T-helper 1 cell treated with Interleukin-12 subunit alpha and Interleukin-12 subunit beta and Interleukin-4 antibody, amounts not matched to agents 30 μg/mL and 1 μg/mL, for 36 hours (primary cell): ENCODE results near the gene LAMB1.
"Not testable (repeated sequence)": the region's sequence is repeated elsewhere in the genome, so short reads cannot be mapped to it uniquely, and the experiment has no call there.

Experiments used
- H3K27ac Mint-ChIP-seq: one replicate; pipeline ENCODE4 v1.8.0; 2021; ENCODE audit warnings: mild to moderate bottlenecking, mixed read lengths
- H3K27me3 Mint-ChIP-seq: one replicate; pipeline ENCODE4 v1.8.0; 2021; ENCODE audit warnings: low read depth, mixed read lengths
- H3K36me3 Mint-ChIP-seq: one replicate; pipeline ENCODE4 v1.8.0; 2021; ENCODE audit warnings: low read depth, mixed read lengths
- H3K4me1 Mint-ChIP-seq: one replicate; pipeline ENCODE4 v1.8.0; 2021; ENCODE audit warnings: low read depth, mixed read lengths
- H3K4me3 Mint-ChIP-seq: one replicate; pipeline ENCODE4 v1.8.0; 2021; ENCODE audit warnings: mild to moderate bottlenecking, moderate library complexity, mixed read lengths
- H3K9me3 Mint-ChIP-seq: one replicate; pipeline ENCODE4 v1.8.0; 2021; ENCODE audit warnings: mixed read lengths

Gene LAMB1

DNA sequence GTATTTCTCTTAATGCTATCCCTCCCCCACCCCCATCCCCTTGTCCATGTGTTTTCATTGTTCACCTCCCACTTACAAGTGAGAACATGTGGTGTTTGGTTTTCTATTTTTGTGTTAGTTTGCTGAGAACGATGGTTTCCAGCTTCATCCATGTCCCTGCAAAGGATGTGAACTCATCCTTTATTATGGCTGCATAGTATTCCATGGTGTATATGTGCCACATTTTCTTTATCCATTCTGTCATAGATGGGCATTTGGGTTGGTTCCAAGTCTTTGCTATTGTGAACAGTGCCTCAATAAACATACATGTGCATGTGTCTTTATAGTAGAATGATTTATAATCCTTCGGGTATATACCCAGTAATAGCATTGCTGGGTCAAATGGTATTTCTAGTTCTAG is 81.1 kb downstream of the LAMB1 start:
- not testable (repeated sequence) for H3K4me3 Mint-ChIP-seq, H3K27me3 Mint-ChIP-seq, H3K27ac Mint-ChIP-seq, H3K9me3 Mint-ChIP-seq
- peaks cover 23% of the 10 kb centered on the region for H3K4me1 Mint-ChIP-seq
- peaks cover 65% of the 10 kb centered on the region for H3K36me3 Mint-ChIP-seq

DNA sequence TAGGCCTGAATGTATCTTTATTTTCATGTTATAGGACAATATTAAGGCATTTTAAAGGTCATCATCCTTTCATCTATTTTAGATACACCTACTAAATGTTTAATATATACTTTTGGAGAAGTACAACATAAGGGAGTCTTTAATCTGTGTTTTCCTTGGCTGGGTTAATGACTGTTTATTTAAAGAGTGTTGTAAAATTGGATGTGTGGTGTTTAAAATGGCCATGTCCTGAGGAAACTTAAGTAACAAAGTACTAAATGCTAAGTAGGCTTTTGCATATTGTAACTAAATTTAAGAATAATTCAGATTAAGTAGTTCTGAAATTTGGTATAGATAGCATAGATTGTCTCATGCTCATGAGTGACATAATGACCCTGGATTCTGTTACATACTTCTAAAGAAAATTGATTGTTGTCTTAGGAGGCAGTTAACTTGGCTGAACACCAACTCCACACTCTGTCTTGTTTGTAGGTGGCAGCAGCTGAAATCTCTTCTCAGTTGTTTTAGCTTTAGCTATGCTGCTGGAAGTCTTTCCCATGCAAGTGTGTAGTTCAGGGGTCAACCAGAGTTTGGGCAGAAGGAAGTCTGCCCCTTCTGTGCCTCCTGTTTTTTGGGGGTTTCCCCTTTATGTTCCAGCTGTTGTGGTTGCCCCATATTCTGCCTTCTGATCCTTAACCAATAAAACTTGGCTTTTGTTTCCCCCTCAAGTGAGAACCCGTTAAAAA is 82.8 kb downstream of the LAMB1 start:
- Mint-ChIP-seq H3K27me3 (no peaks in the 10 kb centered on the region), H3K4me1 (peaks cover 22% of the 10 kb centered on the region), H3K36me3 (peaks cover 58% of the 10 kb centered on the region), H3K9me3 (no peaks in the 10 kb centered on the region), H3K27ac (no peak overlapping the region), H3K4me3 (no peak overlapping the region)

DNA sequence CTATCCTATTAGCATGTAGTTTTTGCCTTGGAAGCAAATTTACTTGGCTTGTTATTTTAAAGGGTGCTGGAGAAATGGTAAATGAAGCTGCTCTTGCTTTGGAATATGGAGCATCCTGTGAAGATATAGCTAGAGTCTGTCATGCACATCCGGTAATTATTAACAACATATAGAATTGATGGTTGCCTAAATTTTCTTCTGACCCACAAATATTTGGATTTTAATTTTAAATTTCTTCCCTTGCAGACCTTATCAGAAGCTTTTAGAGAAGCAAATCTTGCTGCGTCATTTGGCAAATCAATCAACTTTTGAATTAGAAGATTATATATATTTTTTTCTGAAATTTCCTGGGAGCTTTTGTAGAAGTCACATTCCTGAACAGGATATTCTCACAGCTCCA is 84.0 kb downstream of the LAMB1 start:
- Mint-ChIP-seq H3K36me3 (peaks cover 61% of the 10 kb centered on the region), H3K9me3 (no peaks in the 10 kb centered on the region), H3K27me3 (no peaks in the 10 kb centered on the region), H3K4me3 (no peak overlapping the region), H3K4me1 (peaks cover 11% of the 10 kb centered on the region), H3K27ac (no peak overlapping the region)

DNA sequence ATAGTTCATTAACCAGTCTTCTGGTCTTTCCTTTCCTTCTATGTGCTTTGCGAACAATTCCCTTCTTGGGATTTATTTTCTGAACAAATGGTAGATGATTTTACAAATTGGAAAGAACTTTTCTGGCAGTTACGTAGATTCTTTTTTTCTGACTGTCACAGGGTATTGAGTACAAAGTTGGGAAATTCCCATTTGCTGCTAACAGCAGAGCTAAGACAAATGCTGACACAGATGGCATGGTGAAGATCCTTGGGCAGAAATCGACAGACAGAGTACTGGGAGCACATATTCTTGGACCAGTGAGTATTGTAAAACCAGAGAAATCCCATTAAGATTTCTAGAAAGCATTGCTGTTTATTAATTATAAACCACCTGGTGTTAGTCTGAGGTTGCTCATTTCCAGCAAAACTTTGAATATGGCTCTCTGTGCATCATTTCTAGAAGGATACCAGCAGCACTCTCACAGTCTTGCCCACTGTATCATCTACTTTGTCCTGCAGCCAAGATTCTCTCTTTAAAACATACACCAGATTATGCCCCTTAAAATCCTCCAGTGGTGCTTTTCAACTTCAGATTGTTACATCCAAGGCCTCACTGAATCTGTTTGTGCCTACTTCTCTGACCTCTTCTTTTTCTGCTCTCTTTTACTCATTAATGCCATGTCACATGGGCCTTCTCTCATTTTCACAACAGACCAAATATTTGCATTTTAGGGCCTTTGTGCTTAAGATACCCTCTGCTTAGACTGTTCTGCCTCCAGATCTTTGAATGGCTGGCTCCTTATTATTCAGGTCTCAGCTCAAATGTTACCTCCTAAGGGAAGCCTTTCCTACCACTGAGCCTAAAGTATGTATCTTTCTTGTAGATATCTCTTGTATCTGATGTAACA is 85.0 kb downstream of the LAMB1 start:
- no peaks in the 10 kb centered on the region for H3K9me3 Mint-ChIP-seq
- H3K36me3 Mint-ChIP-seq = peaks cover 69% of the 10 kb centered on the region
- H3K27me3 Mint-ChIP-seq = no peaks in the 10 kb centered on the region

DNA sequence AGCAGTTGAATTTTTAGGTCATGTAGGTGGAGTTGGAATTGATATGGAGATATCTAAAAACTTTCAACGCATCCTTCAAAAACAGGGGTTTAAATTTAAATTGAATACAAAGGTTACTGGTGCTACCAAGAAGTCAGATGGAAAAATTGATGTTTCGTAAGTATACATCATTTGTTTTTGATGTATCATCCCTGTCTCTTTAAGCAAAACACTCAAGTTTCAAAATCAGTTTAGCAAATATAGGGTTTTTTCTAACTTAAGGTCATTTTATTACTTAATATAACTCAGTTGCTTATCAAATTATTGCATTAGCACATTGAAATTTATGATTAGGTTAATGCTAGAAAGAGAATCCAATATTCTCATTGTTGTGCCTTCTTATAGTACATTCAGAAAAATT is 87.4 kb downstream of the LAMB1 start:
- Mint-ChIP-seq H3K27me3 (no peaks in the 10 kb centered on the region), H3K36me3 (peaks cover 68% of the 10 kb centered on the region), H3K27ac (no peak overlapping the region), H3K4me1 (peaks cover 8% of the 10 kb centered on the region), H3K9me3 (no peaks in the 10 kb centered on the region), H3K4me3 (no peak overlapping the region)

More for the DNA sequence above, 85.0 kb downstream of the LAMB1 start:
- Mint-ChIP-seq H3K27ac (no peak overlapping the region), H3K4me3 (no peak overlapping the region), H3K4me1 (peaks cover 10% of the 10 kb centered on the region)

DNA sequence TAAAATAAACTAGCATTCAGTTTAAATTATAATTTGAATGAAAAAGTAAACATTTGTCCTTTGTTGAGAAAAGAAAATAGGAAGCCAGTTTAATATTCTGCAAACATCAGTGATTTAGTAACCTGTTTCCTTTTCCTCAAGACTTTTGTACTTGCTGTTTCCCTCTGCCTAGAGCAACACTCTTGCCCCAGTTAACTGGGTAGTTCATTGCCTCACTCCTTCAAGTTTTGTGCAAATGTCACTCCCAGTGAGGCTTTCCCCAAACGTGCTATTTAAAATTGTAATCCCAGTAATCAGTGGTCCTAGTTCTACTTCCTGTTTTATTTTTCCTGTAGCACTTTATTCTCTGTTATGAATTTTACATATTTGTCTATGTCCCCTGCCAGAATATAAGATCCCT is 88.1 kb downstream of the LAMB1 start:
- Mint-ChIP-seq H3K9me3 (no peaks in the 10 kb centered on the region), H3K27me3 (no peaks in the 10 kb centered on the region), H3K4me3 (no peak overlapping the region), H3K27ac (no peak overlapping the region), H3K4me1 (peaks cover 5% of the 10 kb centered on the region), H3K36me3 (peaks cover 66% of the 10 kb centered on the region)

DNA sequence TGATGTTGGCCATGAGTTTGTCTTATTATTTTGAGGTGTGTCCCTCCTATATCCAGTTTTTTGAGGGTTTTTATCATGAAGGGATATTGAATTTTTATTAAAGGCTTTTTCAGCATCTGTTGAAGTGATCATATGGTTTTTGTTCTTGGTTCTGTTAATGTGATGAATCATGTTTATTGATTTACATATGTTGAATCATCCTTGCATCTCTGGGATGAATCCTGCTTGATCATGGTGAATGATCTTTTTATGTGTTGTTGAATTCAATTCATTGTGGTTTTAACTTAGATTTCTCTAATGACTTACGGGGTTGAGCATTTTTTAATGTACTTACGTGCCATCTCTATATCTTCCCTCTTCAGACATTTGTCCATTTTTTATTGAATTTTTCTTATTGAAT is 89.1 kb downstream of the LAMB1 start:
- Mint-ChIP-seq H3K4me3 (no peak overlapping the region), H3K9me3 (no peaks in the 10 kb centered on the region), H3K4me1 (peaks cover 5% of the 10 kb centered on the region), H3K27me3 (no peaks in the 10 kb centered on the region), H3K27ac (no peak overlapping the region), H3K36me3 (peaks cover 65% of the 10 kb centered on the region)

DNA sequence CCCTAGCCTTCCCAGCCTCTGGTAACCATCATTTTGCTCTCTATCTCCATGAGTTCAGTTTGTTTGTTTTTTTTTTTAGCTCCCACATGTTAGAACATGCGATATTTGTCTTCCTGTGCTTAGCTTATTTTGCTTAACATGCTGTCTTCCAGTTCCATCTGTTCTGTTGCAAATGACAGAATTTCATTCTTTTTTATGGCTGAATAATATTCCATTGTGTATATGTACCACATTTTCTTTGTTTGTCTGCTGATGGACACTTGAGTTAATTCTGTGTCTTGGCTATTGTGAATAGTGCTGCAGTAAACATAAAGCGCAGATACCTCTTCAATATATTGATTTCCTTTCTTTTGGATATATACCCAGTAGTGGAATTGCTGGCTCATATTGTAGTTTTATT is 91.0 kb downstream of the LAMB1 start:
- Mint-ChIP-seq H3K4me3 (no peak overlapping the region), H3K4me1 (peaks cover 5% of the 10 kb centered on the region), H3K27ac (no peak overlapping the region), H3K27me3 (no peaks in the 10 kb centered on the region), H3K9me3 (no peaks in the 10 kb centered on the region), H3K36me3 (peaks cover 57% of the 10 kb centered on the region)

DNA sequence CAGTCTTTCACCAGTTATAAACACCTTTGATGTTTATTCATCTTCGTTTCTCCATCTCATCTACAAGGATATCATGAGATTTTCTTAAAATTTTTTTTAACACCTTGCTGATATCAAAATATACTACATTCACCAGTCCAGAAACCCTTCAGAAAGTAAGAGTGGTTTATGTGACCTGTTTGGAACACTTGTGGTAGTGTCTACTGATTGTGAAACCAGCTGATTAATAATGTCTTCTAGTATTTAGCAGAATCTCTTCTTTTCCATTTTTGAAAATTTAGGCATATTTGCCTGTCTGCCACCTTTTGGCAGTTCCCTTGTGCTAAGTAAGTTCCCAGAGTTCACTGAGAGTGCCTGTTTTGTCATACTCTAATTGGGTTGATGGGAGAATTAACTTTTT is 93.5 kb downstream of the LAMB1 start:
- H3K27me3 Mint-ChIP-seq = no peaks in the 10 kb centered on the region
- H3K9me3 Mint-ChIP-seq = no peaks in the 10 kb centered on the region
- peaks cover 68% of the 10 kb centered on the region for H3K36me3 Mint-ChIP-seq
- H3K4me1 Mint-ChIP-seq = peaks cover 5% of the 10 kb centered on the region
- H3K27ac Mint-ChIP-seq = no peak overlapping the region
- no peak overlapping the region for H3K4me3 Mint-ChIP-seq

DNA sequence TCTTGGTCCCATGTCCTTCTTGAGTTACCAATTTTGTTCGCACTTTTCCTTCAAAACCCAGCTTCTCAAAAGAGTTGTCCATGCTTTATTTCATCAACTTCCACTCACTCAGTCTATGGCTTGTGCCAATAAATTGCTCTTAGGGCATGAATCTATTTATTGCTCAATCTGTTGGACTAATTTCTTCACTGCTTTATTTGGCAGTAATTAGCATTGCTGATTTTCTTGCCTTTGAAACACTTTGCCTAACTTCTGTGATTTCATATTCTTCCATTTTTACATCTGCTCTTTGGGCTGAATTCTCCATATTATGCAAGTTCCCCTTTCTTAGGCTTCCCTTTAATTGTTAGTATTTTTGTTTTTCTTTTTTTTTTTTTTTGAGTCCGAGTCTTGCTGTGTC is 95.2 kb downstream of the LAMB1 start:
- H3K9me3 Mint-ChIP-seq = no peaks in the 10 kb centered on the region
- peaks cover 6% of the 10 kb centered on the region for H3K4me1 Mint-ChIP-seq
- H3K4me3 Mint-ChIP-seq = no peak overlapping the region
- no peak overlapping the region for H3K27ac Mint-ChIP-seq
- H3K36me3 Mint-ChIP-seq = peaks cover 64% of the 10 kb centered on the region
- no peaks in the 10 kb centered on the region for H3K27me3 Mint-ChIP-seq

DNA sequence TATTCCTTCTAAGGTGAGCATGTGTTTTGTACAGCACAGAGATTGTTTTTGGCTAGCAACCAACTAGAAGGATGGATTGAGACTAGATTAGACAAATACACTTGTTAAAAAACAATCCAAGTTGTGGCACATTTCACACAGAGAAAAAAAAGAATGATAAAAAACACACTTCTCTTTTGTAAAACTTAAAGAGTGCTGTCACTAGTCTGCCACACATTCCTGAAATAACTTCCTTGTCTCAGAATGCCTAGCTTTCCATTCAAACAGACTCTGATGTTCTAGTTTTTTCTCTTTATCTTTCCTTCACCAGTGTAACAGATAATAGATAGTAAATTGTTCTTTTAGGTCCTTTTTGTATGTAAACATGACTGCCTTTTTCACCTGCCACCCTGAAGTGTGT is 100.6 kb downstream of the LAMB1 start:
- H3K4me3 Mint-ChIP-seq = no peak overlapping the region
- no peaks in the 10 kb centered on the region for H3K9me3 Mint-ChIP-seq
- peaks cover 9% of the 10 kb centered on the region for H3K4me1 Mint-ChIP-seq
- H3K27me3 Mint-ChIP-seq = no peaks in the 10 kb centered on the region
- no peak overlapping the region for H3K27ac Mint-ChIP-seq
- peaks cover 37% of the 10 kb centered on the region for H3K36me3 Mint-ChIP-seq

DNA sequence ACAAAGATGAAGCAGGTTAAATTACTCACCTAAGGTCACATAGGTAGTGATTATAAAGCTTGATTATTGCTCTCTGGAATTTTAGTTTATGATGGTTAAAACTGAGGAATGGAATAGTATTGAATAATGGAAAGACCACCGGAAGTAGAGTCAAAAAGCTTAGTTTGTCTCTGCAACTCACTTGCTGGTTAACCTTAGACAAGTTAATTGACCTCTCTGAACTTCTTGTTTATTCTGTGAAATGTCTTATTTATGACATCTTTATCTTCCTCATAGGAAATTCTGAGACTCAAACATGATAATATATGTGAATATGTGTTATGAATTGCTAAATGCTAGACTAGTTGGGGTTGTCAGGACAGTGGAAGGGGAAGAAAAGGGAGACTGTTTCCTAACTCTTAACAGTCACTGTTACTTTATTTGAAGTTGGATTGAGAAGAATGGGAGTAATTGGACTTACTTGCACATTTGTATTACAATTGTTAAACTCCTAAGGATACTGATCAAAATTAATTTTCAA is 102.4 kb downstream of the LAMB1 start:
- Mint-ChIP-seq H3K9me3 (no peaks in the 10 kb centered on the region), H3K4me3 (no peak overlapping the region), H3K36me3 (peaks cover 32% of the 10 kb centered on the region), H3K27ac (no peak overlapping the region), H3K4me1 (peaks cover 20% of the 10 kb centered on the region), H3K27me3 (no peaks in the 10 kb centered on the region)

DNA sequence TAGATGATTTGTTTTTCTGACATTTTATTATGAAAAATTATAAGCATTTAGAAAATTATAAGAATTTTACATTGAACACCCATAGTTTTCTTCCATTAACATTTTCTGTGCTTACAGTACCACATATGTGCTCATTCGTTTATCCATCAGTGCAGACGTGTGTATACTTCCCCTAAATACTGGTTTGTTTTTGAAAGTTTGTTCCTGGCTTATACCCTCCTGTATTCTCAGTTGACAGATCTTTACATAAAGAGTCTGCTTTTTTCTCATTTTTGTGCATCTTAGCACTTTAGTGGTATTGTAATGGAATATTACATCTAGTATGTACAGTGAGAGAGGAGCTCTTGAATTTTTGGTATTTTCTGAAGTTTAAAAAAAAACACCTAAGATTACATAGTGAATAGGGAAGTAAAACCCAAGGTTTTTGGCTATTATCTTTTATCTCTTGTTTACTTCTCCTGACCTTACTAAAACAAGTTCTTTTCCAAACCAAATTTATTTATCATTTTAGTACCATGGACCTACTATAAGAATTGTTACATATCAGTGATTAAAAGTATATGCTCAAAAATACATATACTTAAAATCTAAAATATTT is 103.9 kb downstream of the LAMB1 start:
- peaks cover 27% of the 10 kb centered on the region for H3K4me1 Mint-ChIP-seq
- no peaks in the 10 kb centered on the region for H3K9me3 Mint-ChIP-seq
- peaks cover 32% of the 10 kb centered on the region for H3K36me3 Mint-ChIP-seq
- H3K27me3 Mint-ChIP-seq = no peaks in the 10 kb centered on the region
- no peak overlapping the region for H3K4me3 Mint-ChIP-seq
- H3K27ac Mint-ChIP-seq = no peak overlapping the region

DNA sequence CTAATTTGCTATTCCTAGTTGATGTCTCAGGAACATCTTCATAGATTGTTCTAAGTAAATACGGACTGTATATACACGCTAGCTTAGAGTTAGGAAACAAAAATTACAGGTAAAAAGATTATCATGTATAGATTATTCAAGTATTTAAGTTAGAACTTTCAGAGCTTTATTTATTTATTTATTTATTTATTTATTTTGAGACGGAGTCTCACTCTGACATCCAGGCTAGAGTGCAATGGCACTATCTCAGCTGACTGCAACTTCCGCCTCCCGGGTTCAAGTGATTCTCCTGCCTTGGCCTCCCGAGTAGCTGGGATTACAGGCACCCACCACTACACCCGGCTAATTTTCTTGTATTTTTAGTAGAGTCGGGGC is 110.6 kb downstream of the LAMB1 start:
- Mint-ChIP-seq H3K4me3 (peak overlapping the region; percentile 96), H3K27ac (peak overlapping the region; percentile 98), H3K4me1 (peaks cover 43% of the 10 kb centered on the region), H3K36me3 (peaks cover 32% of the 10 kb centered on the region)
- not testable (repeated sequence) for H3K27me3 Mint-ChIP-seq, H3K9me3 Mint-ChIP-seq
